Thymus (tissue), 11 donors: ENCODE measurements around the gene TOMM5. TPM values are rescaled to one million over a fixed set of nuclear protein-coding genes. Genes with fewer than 3 reads are reported as not detected.

ENCODE experiments used
- DNase-seq, 9 donors: peaks; one replicate each; pipeline ENCODE4 v3.0.0-alpha.2; 2013; ENCODE audit warnings: low spot score in 9 of 9, low read depth in 6 of 9, missing footprints in 1 of 9
- H3K27ac ChIP-seq, 2 donors: one replicate each; pipeline ENCODE4 v1.5.1; 2013; ENCODE audit warnings: control low read depth in 1 of 2, low read depth in 1 of 2, low read length in 1 of 2, mild to moderate bottlenecking in 1 of 2, moderate library complexity in 1 of 2
- H3K27me3 ChIP-seq, 2 donors: one replicate each; pipeline ENCODE4 v1.5.1; 2013; ENCODE audit warnings: low read length in 1 of 2; ENCODE audit not compliant: control insufficient read depth in 2 of 2, insufficient read depth in 1 of 2
- H3K36me3 ChIP-seq, 2 donors: one replicate each; pipeline ENCODE4 v1.5.1; 2013; ENCODE audit warnings: low read length in 1 of 2, mild to moderate bottlenecking in 1 of 2, moderate library complexity in 1 of 2; ENCODE audit not compliant: control insufficient read depth in 2 of 2, insufficient read depth in 2 of 2
- H3K4me1 ChIP-seq, 2 donors: one replicate each; pipeline ENCODE4 v1.5.1; 2013; ENCODE audit warnings: low read length in 2 of 2; ENCODE audit not compliant: control insufficient read depth in 2 of 2, insufficient read depth in 2 of 2
- H3K4me3 ChIP-seq, 2 donors: one replicate each; pipeline ENCODE4 v1.5.1; 2013; ENCODE audit warnings: low read length in 2 of 2, control low read depth in 1 of 2, mild to moderate bottlenecking in 1 of 2
- H3K9me3 ChIP-seq, 2 donors: one replicate each; pipeline ENCODE4 v1.5.1; 2013; ENCODE audit warnings: low read length in 1 of 2, mild to moderate bottlenecking in 1 of 2; ENCODE audit not compliant: control insufficient read depth in 2 of 2, insufficient read depth in 1 of 2
- WGBS: extraction: QIAGEN DNeasy Blood & Tissue Kit; methylation state at CpG from one replicate; pipeline ENCODE4 v1.1.7; 2013; 5-methylcytosine and 5-hydroxymethylcytosine counted together
- polyA plus RNA-seq: library from polyadenylated mRNA; stranded (reverse); fragments of 200-250 nt; gene quantifications from one replicate; pipeline ENCODE4 v1.2.3, GENCODE V29; 2013
- total RNA-seq: library from RNA; stranded (reverse); fragments of 120-200 nt; gene quantifications from one replicate; pipeline ENCODE4 v1.2.4, GENCODE V29; 2013
- donor health status: healthy.

The TOMM5 gene
- total and polyA plus RNA-seq, 2 donors: 132 to 170 TPM

- no peaks in the 10 kb centered on the region for H3K9me3 ChIP-seq
- H3K4me3 ChIP-seq: no peak overlapping the region
- DNase-seq: no peak
- H3K27me3 ChIP-seq: no peaks in the 10 kb centered on the region
- H3K27ac ChIP-seq: no peak overlapping the region
- no peaks in the 10 kb centered on the region for H3K36me3 ChIP-seq
- no peaks in the 10 kb centered on the region for H3K4me1 ChIP-seq
- 97% methylated on average over 5 of the region's 5 CpGs for WGBS
These were observed 45.0 kb downstream of the TOMM5 start for GRCh38 chr9:37547328-37547878.

- 98% methylated on average over 1 of the region's 1 CpG for WGBS
- DNase-seq: no peak
- Histone ChIP-seq H3K4me1 (no peaks in the 10 kb centered on the region), H3K4me3 (no peak overlapping the region), H3K27me3 (no peaks in the 10 kb centered on the region), H3K27ac (no peak overlapping the region), H3K36me3 (peaks cover 0 to 2% of the 10 kb centered on the region in 2 donors), H3K9me3 (no peaks in the 10 kb centered on the region)
These were observed 48.9 kb downstream of the TOMM5 start for GRCh38 chr9:37543468-37543867.

- H3K9me3 ChIP-seq: no peaks in the 10 kb centered on the region
- no peak overlapping the region for H3K27ac ChIP-seq
- 52% methylated on average over 1 of the region's 1 CpG for WGBS
- no peak overlapping the region for H3K4me3 ChIP-seq
- no peaks in the 10 kb centered on the region for H3K27me3 ChIP-seq
- peaks cover 0 to 2% of the 10 kb centered on the region in 2 donors for H3K36me3 ChIP-seq
- no peaks in the 10 kb centered on the region for H3K4me1 ChIP-seq
- DNase-seq: no peak
These were observed 49.5 kb downstream of the TOMM5 start for GRCh38 chr9:37542895-37543294.

GRCh38 chr9:37542488-37542887, 49.9 kb downstream of the TOMM5 start:
- Histone ChIP-seq H3K9me3 (no peaks in the 10 kb centered on the region), H3K27me3 (no peaks in the 10 kb centered on the region), H3K4me3 (no peak overlapping the region), H3K4me1 (no peaks in the 10 kb centered on the region), H3K27ac (no peak overlapping the region), H3K36me3 (peaks cover 0 to 2% of the 10 kb centered on the region in 2 donors)
- no peak for DNase-seq
- 98% methylated on average over 6 of the region's 6 CpGs for WGBS

GRCh38 chr9:37541465-37541864, 50.9 kb downstream of the TOMM5 start:
- H3K4me3 ChIP-seq: no peak overlapping the region
- over 99% methylated on average over 8 of the region's 8 CpGs for WGBS
- H3K36me3 ChIP-seq: peaks cover 2 to 5% of the 10 kb centered on the region in 2 donors
- H3K27ac ChIP-seq: no peak overlapping the region
- no peaks in the 10 kb centered on the region for H3K27me3 ChIP-seq
- H3K4me1 ChIP-seq: no peaks in the 10 kb centered on the region
- no peaks in the 10 kb centered on the region for H3K9me3 ChIP-seq
- no peak for DNase-seq

- 97% methylated on average over 3 of the region's 3 CpGs for WGBS
These were observed 51.8 kb downstream of the TOMM5 start for GRCh38 chr9:37540634-37541033.

GRCh38 chr9:37539634-37540033, 52.8 kb downstream of the TOMM5 start:
- H3K9me3 ChIP-seq: no peaks in the 10 kb centered on the region
- H3K27me3 ChIP-seq: no peaks in the 10 kb centered on the region
- H3K36me3 ChIP-seq: peaks cover 2 to 7% of the 10 kb centered on the region in 2 donors
- no peak overlapping the region for H3K4me3 ChIP-seq
- DNase-seq: no peak
- H3K4me1 ChIP-seq: no peaks in the 10 kb centered on the region
- H3K27ac ChIP-seq: no peak overlapping the region

More at GRCh38 chr9:37540634-37541033, 51.8 kb downstream of the TOMM5 start:
- Histone ChIP-seq H3K4me3 (no peak overlapping the region), H3K9me3 (no peaks in the 10 kb centered on the region), H3K27ac (no peak overlapping the region), H3K27me3 (no peaks in the 10 kb centered on the region), H3K36me3 (peaks cover 2 to 7% of the 10 kb centered on the region in 2 donors), H3K4me1 (no peaks in the 10 kb centered on the region)
- no peak for DNase-seq

Other genes with a start within 250 kb of the TOMM5 start
- gene GRHPR, start 169.9 kb downstream of the TOMM5 start, total RNA-seq: 70.1 TPM
- 59.2 TPM for gene GRHPR, start 169.9 kb downstream of the TOMM5 start, polyA plus RNA-seq
- gene ZBTB5, start 127.1 kb downstream of the TOMM5 start, total RNA-seq: 10.9 TPM
- gene ZBTB5, start 127.1 kb downstream of the TOMM5 start, polyA plus RNA-seq: 8.0 TPM
- gene POLR1E, start 106.6 kb downstream of the TOMM5 start, total RNA-seq: 21.0 TPM
- gene POLR1E, start 106.6 kb downstream of the TOMM5 start, polyA plus RNA-seq: 22.0 TPM
- gene FBXO10, start 16.2 kb downstream of the TOMM5 start, total RNA-seq: 3.2 TPM
- gene FBXO10, start 16.2 kb downstream of the TOMM5 start, polyA plus RNA-seq: 2.5 TPM
- 0.14 TPM for gene FRMPD1, start 58.4 kb upstream of the TOMM5 start, total RNA-seq
- 0.16 TPM for gene FRMPD1, start 58.4 kb upstream of the TOMM5 start, polyA plus RNA-seq
- gene TRMT10B, start 161.2 kb upstream of the TOMM5 start, total RNA-seq: 3.6 TPM
- gene TRMT10B, start 161.2 kb upstream of the TOMM5 start, polyA plus RNA-seq: 9.7 TPM
- gene EXOSC3, start 192.5 kb upstream of the TOMM5 start, total RNA-seq: 46.3 TPM
- 38.9 TPM for gene EXOSC3, start 192.5 kb upstream of the TOMM5 start, polyA plus RNA-seq
- gene DCAF10, start 208.2 kb upstream of the TOMM5 start, total RNA-seq: 7.7 TPM
- gene DCAF10, start 208.2 kb upstream of the TOMM5 start, polyA plus RNA-seq: 7.6 TPM